Measurements from ENCODE around the gene ATAD3A. TPM values are rescaled to one million over a fixed set of nuclear protein-coding genes. Genes with fewer than 3 reads are reported as not detected.

The ATAD3A gene
- total RNA-seq, 1 experiment from 2014 or later: 55.8 TPM

GRCh38 chr1:1537626-1538250 lies 25.8 kb downstream of the ATAD3A start:
- H3K18ac ChIP-seq (ENCODE audit: insufficient read length, low read depth, low read length): no peak overlapping the region
- no peak overlapping the region for H2BK5ac ChIP-seq (ENCODE audit: insufficient read length, low read length)
- no peak overlapping the region for H3K9ac ChIP-seq (ENCODE audit: extremely low read depth, insufficient read length, low read length)
- no peaks in the 10 kb centered on the region for H4K20me1 ChIP-seq (ENCODE audit: control insufficient read depth, insufficient read depth, insufficient read length)
- no peak overlapping the region for H3K23ac ChIP-seq (ENCODE audit: insufficient read length, low read depth, low read length)
- no peaks in the 10 kb centered on the region for H3K79me2 ChIP-seq (ENCODE audit: insufficient read depth, low read length)
- DNase-seq: no peak
- H3K27ac ChIP-seq (ENCODE audit: insufficient read length, low read depth, low read length): no peak overlapping the region
- no peak overlapping the region for H4K91ac ChIP-seq (ENCODE audit: insufficient read length, low read depth, low read length)
- H2BK12ac ChIP-seq (ENCODE audit: insufficient read length, low read depth, low read length): no peak overlapping the region
- H3K23me2 ChIP-seq (ENCODE audit: insufficient read length, low read depth, low read length, poor library complexity, severe bottlenecking): peaks cover 7% of the 10 kb centered on the region
- no peak overlapping the region for H3K4me2 ChIP-seq (ENCODE audit: insufficient read depth, insufficient read length, low read length)
- no peak overlapping the region for H3K27ac Mint-ChIP-seq
- H3K4me1 Mint-ChIP-seq: peaks cover 0 to 4% of the 10 kb centered on the region in 2 experiments; a peak in 2 of 4 replicates
- no peaks in the 10 kb centered on the region; a peak in 1 of 5 replicates for H3K9me3 Mint-ChIP-seq
- no peak overlapping the region for H3K4ac ChIP-seq (ENCODE audit: low read depth, low read length)
- H2BK20ac ChIP-seq (ENCODE audit: low read depth, low read length, poor library complexity, severe bottlenecking): no peak overlapping the region
- H2AFZ ChIP-seq (ENCODE audit: low read length): no peak overlapping the region
- H3T11ph ChIP-seq (ENCODE audit: low read length): no peak overlapping the region
- no peaks in the 10 kb centered on the region for H3K27me3 ChIP-seq (ENCODE audit: insufficient read depth, low read length)
- WGBS (ENCODE audit: extremely low coverage, insufficient read length, low lambda C conversion rate): no CpG with 5 or more reads among the region's 32 CpGs
- H2AK5ac ChIP-seq (ENCODE audit: insufficient read length, low read length): no peak overlapping the region
- H3K27me3 Mint-ChIP-seq (ENCODE audit: low read depth): no peaks in the 10 kb centered on the region
- H3K14ac ChIP-seq (ENCODE audit: insufficient read depth, low read length): no peak overlapping the region
- no peak overlapping the region for H4K8ac ChIP-seq (replicated peaks; ENCODE audit: insufficient read length, low read depth, low read length)
- H4K5ac ChIP-seq (ENCODE audit: insufficient read length, low read depth, low read length): no peak overlapping the region
- no peaks in the 10 kb centered on the region for H3K79me1 ChIP-seq (ENCODE audit: insufficient read depth, low read depth, low read length, poor library complexity, severe bottlenecking)
- no peak overlapping the region for H2BK120ac ChIP-seq (ENCODE audit: low read depth, low read length, poor library complexity, severe bottlenecking)
- H3K36me3 Mint-ChIP-seq (ENCODE audit: insufficient read depth in 1 of 3, low read depth in 3 of 3): peaks cover 0 to 22% (median 15%) of the 10 kb centered on the region in 3 experiments; a peak in 6 of 7 replicates
- no peak for TF ChIP-seq CTCF (conservative IDR thresholded peaks at IDR 0.05)
- no peak overlapping the region for H2BK15ac ChIP-seq (ENCODE audit: low read depth, low read length)
- H3K56ac ChIP-seq (ENCODE audit: insufficient read length, low read depth, low read length): no peak overlapping the region
- H3K4me1 ChIP-seq (ENCODE audit: insufficient read depth, low read length): no peaks in the 10 kb centered on the region
- no peaks in the 10 kb centered on the region for H3K9me3 ChIP-seq (ENCODE audit: control insufficient read depth, low read depth, low read length)
- H3K4me3 Mint-ChIP-seq: peak overlapping the region in 1 of 2 experiments; percentile 29; a peak in 2 of 5 replicates
